Prostate gland (tissue), 2 donors: ENCODE data around the gene SNAI3. TPM values are rescaled to one million over a fixed set of nuclear protein-coding genes. Genes with fewer than 3 reads are reported as not detected.

Source experiments
- DNase-seq: peaks from one replicate; pipeline ENCODE4 v3.0.0-alpha.2; 2019; ENCODE audit warnings: low spot score
- H3K27ac ChIP-seq, 2 donors: fragments of 200-600 bp; sonication (generic); 2 replicates each; pipeline ENCODE4 v1.5.1; 2017 to 2019
- H3K27me3 ChIP-seq: fragments of 200-600 bp; sonication (generic); replicated peaks from 2 replicates; pipeline ENCODE4 v1.5.1; 2019; ENCODE audit not compliant: insufficient read depth
- H3K36me3 ChIP-seq, 2 donors: fragments of 200-600 bp; sonication (generic); 1 replicate in 1 of 2; 2 replicates in 1 of 2; pipeline versions ENCODE4 v1.5.1 to v1.8.1; 2017 to 2019
- H3K4me1 ChIP-seq: fragments of 200-600 bp; sonication (generic); replicated peaks from 2 replicates; pipeline ENCODE4 v1.5.1; 2019
- H3K4me3 ChIP-seq, 2 donors: fragments of 200-600 bp; sonication (generic); 2 replicates each; pipeline ENCODE4 v1.5.1; 2017 to 2019
- H3K9me3 ChIP-seq: fragments of 200-600 bp; sonication (generic); 2 replicates; pipeline ENCODE4 v1.5.1; 2017
- POLR2A ChIP-seq: fragments of 450-650 bp; IDR thresholded peaks from one replicate; pipeline ENCODE4 v1.6.1; 2016; ENCODE audit warnings: antibody characterized with exemption, mild to moderate bottlenecking
- POLR2AphosphoS5 ChIP-seq: sonication (generic); formaldehyde crosslinking; IDR thresholded peaks from one replicate; pipeline ENCODE4 v1.6.1; 2017; ENCODE audit warnings: antibody characterized with exemption
- whole genome bisulfite sequencing: methylation state at CpG from one replicate; pipeline ENCODE4 v1.1.5; 2018; 5-methylcytosine and 5-hydroxymethylcytosine counted together
- intact Hi-C: fragments of 100-400 bp; cut with DNase I; formaldehyde crosslinking; loops from one replicate; pipeline ENCODE4 v1.14.2; 2022
- total RNA-seq, 2 donors: library from RNA; depleted of rRNA; stranded (reverse); fragments of >200 nt; gene quantifications; one replicate each; pipeline ENCODE4 v1.1.0, GENCODE V29; 2016
- TF ChIP-seq, protein P1 (sequence below), 4 experiments: fragments of 200-600 bp in 2 of 4; fragments of 450-650 bp in 2 of 4; sonication (generic) in 2 of 4; IDR thresholded peaks; 1 replicate in 3 of 4; 2 replicates in 1 of 4; pipeline ENCODE4 v1.5.1; 2016 to 2019; ENCODE audit warnings: antibody characterized with exemption in 4 of 4, mild to moderate bottlenecking in 2 of 4, moderate library complexity in 2 of 4

The SNAI3 gene
- total RNA-seq, 2 donors from 2014 or later, result 0.46 to 2.8 TPM

DNA sequence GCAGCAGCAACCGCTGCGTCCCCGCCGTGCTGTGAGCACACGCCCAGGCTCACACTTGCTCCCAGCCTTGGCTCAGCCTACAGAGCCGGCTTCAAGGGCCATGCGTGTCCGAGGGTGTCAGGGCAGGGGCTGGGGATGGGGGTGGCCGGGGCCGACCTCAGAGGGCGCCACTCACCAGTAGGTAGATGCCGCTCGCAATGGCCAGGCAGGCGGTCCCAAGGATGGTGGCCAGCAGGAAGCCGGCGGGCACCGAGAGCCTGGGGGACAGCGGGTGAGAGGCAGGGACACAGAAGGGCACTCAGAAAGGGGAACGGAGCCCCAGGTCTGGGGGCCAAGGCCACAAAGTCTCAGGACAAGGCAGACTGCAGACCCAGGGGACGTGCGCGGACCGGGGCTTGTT, 40.4 kb downstream of the SNAI3 start:
- no peak for TF ChIP-seq POLR2AphosphoS5
- TF ChIP-seq POLR2A, result no peak
- TF ChIP-seq, protein P1, sequence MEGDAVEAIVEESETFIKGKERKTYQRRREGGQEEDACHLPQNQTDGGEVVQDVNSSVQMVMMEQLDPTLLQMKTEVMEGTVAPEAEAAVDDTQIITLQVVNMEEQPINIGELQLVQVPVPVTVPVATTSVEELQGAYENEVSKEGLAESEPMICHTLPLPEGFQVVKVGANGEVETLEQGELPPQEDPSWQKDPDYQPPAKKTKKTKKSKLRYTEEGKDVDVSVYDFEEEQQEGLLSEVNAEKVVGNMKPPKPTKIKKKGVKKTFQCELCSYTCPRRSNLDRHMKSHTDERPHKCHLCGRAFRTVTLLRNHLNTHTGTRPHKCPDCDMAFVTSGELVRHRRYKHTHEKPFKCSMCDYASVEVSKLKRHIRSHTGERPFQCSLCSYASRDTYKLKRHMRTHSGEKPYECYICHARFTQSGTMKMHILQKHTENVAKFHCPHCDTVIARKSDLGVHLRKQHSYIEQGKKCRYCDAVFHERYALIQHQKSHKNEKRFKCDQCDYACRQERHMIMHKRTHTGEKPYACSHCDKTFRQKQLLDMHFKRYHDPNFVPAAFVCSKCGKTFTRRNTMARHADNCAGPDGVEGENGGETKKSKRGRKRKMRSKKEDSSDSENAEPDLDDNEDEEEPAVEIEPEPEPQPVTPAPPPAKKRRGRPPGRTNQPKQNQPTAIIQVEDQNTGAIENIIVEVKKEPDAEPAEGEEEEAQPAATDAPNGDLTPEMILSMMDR (IDR thresholded peaks at IDR 0.05), result no peak
- Histone ChIP-seq H3K9me3 (no peaks in the 10 kb centered on the region), H3K4me3 (no peak overlapping the region), H3K4me1 (no peaks in the 10 kb centered on the region), H3K36me3 (no peaks in the 10 kb centered on the region), H3K27ac (no peak overlapping the region), H3K27me3 (no peaks in the 10 kb centered on the region)
- DNase-seq, result no peak
- intact Hi-C loops, result no loop called here
- 90% methylated on average over 23 of the region's 23 CpGs for WGBS

DNA sequence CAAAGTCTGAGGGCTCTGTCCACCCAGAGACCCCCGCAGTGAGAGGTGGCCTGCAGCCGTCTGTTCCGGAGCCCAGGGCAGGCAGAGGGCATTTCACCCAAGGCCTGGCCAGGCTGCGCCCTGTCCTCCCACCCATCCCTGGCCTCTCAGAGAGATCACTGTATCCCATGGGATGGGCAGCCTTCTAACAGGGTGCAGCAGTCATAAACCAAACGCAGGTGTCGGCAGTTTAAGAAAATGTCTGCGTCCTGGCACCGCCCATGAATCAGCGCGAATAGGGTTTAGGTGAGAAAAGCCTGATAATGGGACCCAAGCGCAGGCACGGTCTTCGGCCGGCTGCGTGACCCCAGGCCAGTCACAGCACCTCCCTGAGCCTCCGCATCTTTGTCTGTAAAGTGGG, 40.9 kb downstream of the SNAI3 start:
- TF ChIP-seq, protein P1 (IDR thresholded peaks at IDR 0.05), result no peak
- TF ChIP-seq POLR2AphosphoS5 (no peak), POLR2A (no peak)
- intact Hi-C loops, result no loop called here
- DNase-seq, result no peak
- peaks cover 4% of the 10 kb centered on the region for H3K27me3 ChIP-seq
- H3K27ac ChIP-seq, result no peak overlapping the region
- H3K4me3 ChIP-seq, result no peak overlapping the region
- H3K36me3 ChIP-seq, result no peaks in the 10 kb centered on the region
- H3K4me1 ChIP-seq, result no peaks in the 10 kb centered on the region
- H3K9me3 ChIP-seq, result no peaks in the 10 kb centered on the region
- 90% methylated on average over 16 of the region's 16 CpGs for WGBS

DNA sequence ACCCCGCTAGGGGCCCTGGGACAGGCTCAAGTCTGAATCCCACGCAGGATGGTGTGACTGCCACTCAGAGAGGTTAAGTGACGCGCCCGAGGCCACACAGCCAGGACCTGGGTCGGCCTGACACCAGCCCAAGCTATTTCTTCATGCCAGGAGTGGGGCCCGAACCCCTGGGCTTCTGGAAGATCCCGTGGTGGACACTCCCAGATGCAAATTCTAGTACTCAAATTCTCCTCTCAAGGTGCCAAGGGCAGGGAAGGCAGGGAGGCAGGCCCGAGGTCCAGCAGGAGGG, 42.7 kb downstream of the SNAI3 start:
- no peak overlapping the region for H3K4me3 ChIP-seq
- no peaks in the 10 kb centered on the region for H3K36me3 ChIP-seq
- no peaks in the 10 kb centered on the region for H3K4me1 ChIP-seq
- WGBS, result 96% methylated on average over 7 of the region's 9 CpGs
- TF ChIP-seq POLR2A (no peak), POLR2AphosphoS5 (no peak)
- DNase-seq, result no peak
- H3K9me3 ChIP-seq, result no peaks in the 10 kb centered on the region
- no peak overlapping the region for H3K27ac ChIP-seq
- intact Hi-C loops, result no loop called here
- H3K27me3 ChIP-seq, result peaks cover 16% of the 10 kb centered on the region

DNA sequence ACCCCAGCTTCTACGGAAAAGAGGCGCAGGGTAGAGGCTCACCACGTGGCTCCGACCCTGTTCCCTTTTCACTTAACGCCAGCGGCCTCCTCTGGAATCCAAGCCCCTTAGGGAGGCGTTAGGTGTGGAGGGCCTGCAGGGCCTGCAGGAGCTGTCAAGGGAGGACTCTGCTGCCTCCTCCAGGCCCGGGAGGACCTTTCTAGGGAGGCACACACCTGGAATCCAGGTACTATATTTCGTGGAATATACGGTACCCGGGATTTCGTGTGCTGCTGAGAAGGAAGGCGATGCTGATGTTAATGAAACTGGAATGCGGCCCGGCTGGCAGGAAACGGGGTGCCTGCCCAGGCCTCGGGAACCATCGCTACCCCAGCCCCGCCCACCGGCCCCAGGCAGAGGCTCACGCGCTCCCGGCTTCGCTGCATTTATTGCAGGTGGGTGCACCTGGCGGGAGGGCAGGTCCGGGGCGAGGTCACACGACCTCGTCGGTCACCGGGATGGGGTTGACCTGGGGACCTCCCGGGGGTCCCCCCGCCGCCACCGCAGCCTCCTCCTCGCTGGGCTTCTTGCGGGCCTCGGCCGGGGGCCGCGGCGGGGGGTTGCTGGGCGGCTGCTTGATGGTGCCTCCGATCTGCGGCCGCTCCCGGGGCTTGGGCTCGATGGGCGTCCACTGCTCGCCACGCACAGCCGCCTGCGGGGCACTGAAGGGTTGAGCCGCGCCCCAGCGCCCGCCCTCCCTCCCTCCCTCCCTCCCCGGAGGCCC, 43.2 kb downstream of the SNAI3 start:
- H3K4me3 ChIP-seq, result no peak overlapping the region
- no peaks in the 10 kb centered on the region for H3K9me3 ChIP-seq
- H3K36me3 ChIP-seq, result no peaks in the 10 kb centered on the region
- intact Hi-C loops, result no loop called here
- H3K27ac ChIP-seq, result no peak overlapping the region
- DNase-seq, result no peak
- H3K4me1 ChIP-seq, result no peaks in the 10 kb centered on the region
- WGBS, result 77% methylated on average over 52 of the region's 58 CpGs
- peaks cover 17% of the 10 kb centered on the region for H3K27me3 ChIP-seq
- TF ChIP-seq POLR2A, result no peak
- no peak for TF ChIP-seq POLR2AphosphoS5
- TF ChIP-seq, protein P1 (IDR thresholded peaks at IDR 0.05), result no peak

DNA sequence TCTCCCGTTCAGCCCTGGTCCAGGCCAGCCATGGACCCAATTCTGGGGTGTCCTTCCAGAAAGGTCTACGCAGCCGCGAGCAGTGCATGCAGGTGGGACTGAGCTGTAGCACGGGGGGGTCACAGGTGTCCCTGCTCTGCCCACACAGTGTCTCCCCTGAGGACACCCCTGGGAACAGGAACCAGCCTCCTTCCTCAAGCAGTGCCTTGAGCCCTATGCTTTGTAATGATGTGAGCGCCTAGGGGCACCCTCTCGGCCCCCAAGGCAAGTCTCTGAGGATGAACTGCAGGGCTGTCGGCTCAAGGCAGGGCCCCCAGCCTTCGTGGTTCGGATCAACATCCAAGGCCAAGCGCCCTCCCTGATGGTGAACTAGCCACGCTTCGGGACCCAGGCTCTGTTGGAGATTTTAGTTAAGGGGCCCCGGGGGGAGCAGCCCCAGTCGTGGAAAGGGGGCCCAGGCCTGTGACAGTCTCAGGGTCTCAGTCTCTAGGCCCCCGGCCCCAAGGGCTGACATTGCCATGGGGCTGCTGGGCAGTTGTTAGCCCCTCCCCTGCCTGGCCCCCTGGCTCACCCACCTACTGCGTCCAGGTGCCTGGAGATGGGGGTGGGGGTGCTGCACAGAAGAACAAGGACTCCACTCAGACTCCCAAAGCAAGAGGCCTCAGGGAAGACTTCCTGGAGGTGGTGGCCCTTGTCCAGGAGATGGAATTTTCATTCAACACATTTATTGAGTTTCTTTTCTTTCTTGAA, 45.6 kb downstream of the SNAI3 start:
- H3K9me3 ChIP-seq, result no peaks in the 10 kb centered on the region
- DNase-seq, result no peak
- intact Hi-C loops, result no loop called here
- peaks cover 17% of the 10 kb centered on the region for H3K27me3 ChIP-seq
- TF ChIP-seq POLR2A, result no peak
- no peak for TF ChIP-seq POLR2AphosphoS5
- 61% methylated on average over 15 of the region's 17 CpGs for WGBS
- H3K4me1 ChIP-seq, result no peaks in the 10 kb centered on the region
- H3K36me3 ChIP-seq, result no peaks in the 10 kb centered on the region
- H3K27ac ChIP-seq, result no peak overlapping the region
- H3K4me3 ChIP-seq, result no peak overlapping the region
